WTC11 (cell line): ENCODE results near the gene BCO1. TPM values are rescaled to one million over a fixed set of nuclear protein-coding genes. Genes with fewer than 3 reads are reported as not detected.

Experiments
- ATAC-seq: fragments of 200-7000 bp; cut with Tn5 transposase; 2 replicates; pipeline ENCODE4 v1.10.0; 2021; ENCODE audit warnings: mild to moderate bottlenecking, moderate library complexity
- CTCF ChIA-PET: fragments of 300-600 bp; sonication (Branson Sonifier 250); formaldehyde crosslinking; loops from one replicate; lab custom pipeline; 2021; ENCODE audit warnings: antibody characterized with exemption; lab: Charles Lee
- POLR2A ChIA-PET: fragments of 350-600 bp; sonication (Branson Sonifier 250); formaldehyde crosslinking; loops from one replicate; lab custom pipeline; 2021; ENCODE audit warnings: antibody characterized with exemption; lab: Charles Lee
- DNase-seq: peaks from one replicate; pipeline ENCODE4 v3.0.0; 2021; ENCODE audit warnings: low spot score
- H3K27ac Mint-ChIP-seq: 2 replicates; pipeline ENCODE4 v1.8.0; 2021; ENCODE audit warnings: mixed read lengths
- H3K27me3 Mint-ChIP-seq: 2 replicates; pipeline ENCODE4 v1.8.0; 2021; ENCODE audit warnings: low read depth, mild to moderate bottlenecking, moderate library complexity, mixed read lengths
- H3K36me3 Mint-ChIP-seq: 2 replicates; pipeline ENCODE4 v1.8.0; 2021; ENCODE audit warnings: mixed read lengths
- H3K4me1 Mint-ChIP-seq: 2 replicates; pipeline ENCODE4 v1.8.0; 2022; ENCODE audit warnings: mixed read lengths
- H3K4me3 Mint-ChIP-seq: 2 replicates; pipeline ENCODE4 v1.8.0; 2021; ENCODE audit warnings: mild to moderate bottlenecking, moderate library complexity, mixed read lengths
- H3K9me3 Mint-ChIP-seq: 2 replicates; pipeline ENCODE4 v1.8.0; 2021; ENCODE audit warnings: mixed read lengths
- ELF4 ChIP-seq: sonication (generic); formaldehyde crosslinking; IDR thresholded peaks from 2 replicates; pipeline ENCODE4 v1.8.1; 2022; ENCODE audit warnings: low read depth, mild to moderate bottlenecking, moderate library complexity, missing genetic modification reagents
- ESRRA ChIP-seq: sonication (generic); formaldehyde crosslinking; IDR thresholded peaks from 2 replicates; pipeline ENCODE4 v1.8.1; 2022; ENCODE audit warnings: mild to moderate bottlenecking, missing genetic modification reagents, borderline replicate concordance
- FOXK1 ChIP-seq: sonication (generic); formaldehyde crosslinking; IDR thresholded peaks from 2 replicates; pipeline ENCODE4 v1.8.0; 2022; ENCODE audit warnings: mild to moderate bottlenecking, moderate library complexity, missing genetic modification reagents
- GRHL2 ChIP-seq: fragments of 250-450 bp; sonication (Bioruptor Pico); IDR thresholded peaks from 2 replicates; pipeline ENCODE4 v1.8.0; 2022; ENCODE audit warnings: mild to moderate bottlenecking, moderate library complexity; ENCODE audit not compliant: insufficient replicate concordance, severe bottlenecking
- GTF2I ChIP-seq: fragments of 250-450 bp; sonication (Bioruptor Pico); conservative IDR thresholded peaks from 2 replicates; pipeline ENCODE4 v1.4.0; 2021; ENCODE audit warnings: mild to moderate bottlenecking
- MXD4 ChIP-seq: fragments of 250-450 bp; sonication (Bioruptor Pico); IDR thresholded peaks from 2 replicates; pipeline ENCODE4 v1.8.0; 2021; ENCODE audit warnings: mild to moderate bottlenecking, moderate library complexity, borderline replicate concordance
- NFYB ChIP-seq: sonication (generic); formaldehyde crosslinking; conservative IDR thresholded peaks from 2 replicates; pipeline ENCODE4 v1.8.0; 2022; ENCODE audit warnings: low read depth, missing genetic modification reagents
- NR1H2 ChIP-seq: sonication (generic); formaldehyde crosslinking; IDR thresholded peaks from 2 replicates; pipeline ENCODE4 v1.9.0; 2021; ENCODE audit warnings: mild to moderate bottlenecking, moderate library complexity, missing genetic modification reagents
- NR2C2 ChIP-seq: sonication (generic); formaldehyde crosslinking; IDR thresholded peaks from 2 replicates; pipeline ENCODE4 v1.8.0; 2022; ENCODE audit warnings: mild to moderate bottlenecking, missing genetic modification reagents
- TEAD4 ChIP-seq: sonication (generic); formaldehyde crosslinking; IDR thresholded peaks from 2 replicates; pipeline ENCODE4 v1.8.0; 2022; ENCODE audit warnings: mild to moderate bottlenecking, missing genetic modification reagents
- ZNF423 ChIP-seq: fragments of 250-450 bp; sonication (Bioruptor Pico); IDR thresholded peaks from 2 replicates; pipeline ENCODE4 v2.1.2; 2022; ENCODE audit warnings: mild to moderate bottlenecking, moderate library complexity
- ZNF671 ChIP-seq: fragments of 250-450 bp; sonication (Bioruptor Pico); IDR thresholded peaks from 2 replicates; pipeline ENCODE4 v1.8.0; 2021; ENCODE audit warnings: mild to moderate bottlenecking
- total RNA-seq: library from RNA; stranded (reverse); gene quantifications from 3 replicates; pipeline ENCODE4 v1.2.3, GENCODE V29; 2021
- TF ChIP-seq, protein P1 (sequence below): sonication (generic); formaldehyde crosslinking; IDR thresholded peaks from 2 replicates; pipeline ENCODE4 v1.8.0; 2023; ENCODE audit warnings: missing genetic modification reagents
- TF ChIP-seq, protein P2 (sequence below): sonication (generic); formaldehyde crosslinking; IDR thresholded peaks from 2 replicates; pipeline ENCODE4 v1.8.0; 2022; ENCODE audit warnings: mild to moderate bottlenecking, missing genetic modification reagents
- TF ChIP-seq, protein P3 (sequence below): fragments of 250-450 bp; sonication (Bioruptor Pico); IDR thresholded peaks from 2 replicates; pipeline ENCODE4 v1.9.0; 2021; ENCODE audit warnings: mild to moderate bottlenecking, borderline replicate concordance
- TF ChIP-seq, protein P4 (sequence below): sonication (generic); formaldehyde crosslinking; IDR thresholded peaks from 2 replicates; pipeline ENCODE4 v1.8.1; 2022; ENCODE audit warnings: mild to moderate bottlenecking, moderate library complexity, missing genetic modification reagents
- TF ChIP-seq, protein P5 (sequence below): fragments of 250-450 bp; sonication (Bioruptor Pico); IDR thresholded peaks from 2 replicates; pipeline ENCODE4 v1.9.0; 2021; ENCODE audit warnings: mild to moderate bottlenecking
- TF ChIP-seq, protein P6 (sequence below): sonication (generic); formaldehyde crosslinking; IDR thresholded peaks from 2 replicates; pipeline ENCODE4 v1.8.0; 2023; ENCODE audit warnings: missing genetic modification reagents, mild to moderate bottlenecking, borderline replicate concordance

Gene BCO1
- total RNA-seq, 1 experiment from 2014 or later: 0.15 TPM

DNA sequence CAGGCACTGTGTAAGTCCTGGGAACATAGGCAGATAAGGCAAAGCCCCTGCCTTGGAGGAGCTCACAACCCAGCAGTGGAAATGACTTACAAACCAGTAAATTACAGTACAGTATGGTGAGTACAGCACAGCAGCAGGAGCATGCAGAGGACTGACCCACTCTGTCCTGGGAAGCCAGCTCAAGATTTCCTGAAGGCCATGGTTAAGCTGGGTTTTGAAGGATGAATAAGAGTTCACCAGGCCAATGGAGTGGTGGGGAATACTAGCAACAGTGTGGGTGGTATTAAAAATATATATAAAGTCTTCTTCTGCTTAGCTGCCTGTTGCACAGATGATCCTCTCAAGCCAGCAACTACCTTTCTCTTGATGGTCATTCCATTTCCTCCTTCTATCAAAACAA is 73.3 kb downstream of the BCO1 start:
- TF ChIP-seq ELF4 (CRISPR knock-in tag) (no peak), NR2C2 (CRISPR knock-in tag) (no peak), NFYB (no peak), NR1H2 (CRISPR knock-in tag) (no peak), MXD4 (CRISPR knock-in tag) (no peak), ESRRA (CRISPR knock-in tag) (no peak), GTF2I (CRISPR knock-in tag) (no peak), GRHL2 (CRISPR knock-in tag) (no peak), FOXK1 (no peak)
- TF ChIP-seq, protein P1, sequence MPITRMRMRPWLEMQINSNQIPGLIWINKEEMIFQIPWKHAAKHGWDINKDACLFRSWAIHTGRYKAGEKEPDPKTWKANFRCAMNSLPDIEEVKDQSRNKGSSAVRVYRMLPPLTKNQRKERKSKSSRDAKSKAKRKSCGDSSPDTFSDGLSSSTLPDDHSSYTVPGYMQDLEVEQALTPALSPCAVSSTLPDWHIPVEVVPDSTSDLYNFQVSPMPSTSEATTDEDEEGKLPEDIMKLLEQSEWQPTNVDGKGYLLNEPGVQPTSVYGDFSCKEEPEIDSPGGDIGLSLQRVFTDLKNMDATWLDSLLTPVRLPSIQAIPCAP: no peak
- Mint-ChIP-seq H3K27me3 (peaks cover 4% of the 10 kb centered on the region; the same call in 1 of the 2 replicates), H3K36me3 (peaks cover 3% of the 10 kb centered on the region), H3K4me1 (peaks cover 31% of the 10 kb centered on the region), H3K4me3 (peak overlapping the region; percentile 16; the same call in 1 of the 2 replicates), H3K9me3 (no peaks in the 10 kb centered on the region), H3K27ac (peak overlapping the region; percentile 28; the same call in 1 of the 2 replicates)
- CTCF ChIA-PET: interaction anchor here (0.7 kb wide), 1 partner anchor 107 kb away, joined by 4 read pairs; no protein-coding TSS in a partner anchor
- no peak for DNase-seq
- ATAC-seq: no peak
- POLR2A ChIA-PET: no interaction called here

DNA sequence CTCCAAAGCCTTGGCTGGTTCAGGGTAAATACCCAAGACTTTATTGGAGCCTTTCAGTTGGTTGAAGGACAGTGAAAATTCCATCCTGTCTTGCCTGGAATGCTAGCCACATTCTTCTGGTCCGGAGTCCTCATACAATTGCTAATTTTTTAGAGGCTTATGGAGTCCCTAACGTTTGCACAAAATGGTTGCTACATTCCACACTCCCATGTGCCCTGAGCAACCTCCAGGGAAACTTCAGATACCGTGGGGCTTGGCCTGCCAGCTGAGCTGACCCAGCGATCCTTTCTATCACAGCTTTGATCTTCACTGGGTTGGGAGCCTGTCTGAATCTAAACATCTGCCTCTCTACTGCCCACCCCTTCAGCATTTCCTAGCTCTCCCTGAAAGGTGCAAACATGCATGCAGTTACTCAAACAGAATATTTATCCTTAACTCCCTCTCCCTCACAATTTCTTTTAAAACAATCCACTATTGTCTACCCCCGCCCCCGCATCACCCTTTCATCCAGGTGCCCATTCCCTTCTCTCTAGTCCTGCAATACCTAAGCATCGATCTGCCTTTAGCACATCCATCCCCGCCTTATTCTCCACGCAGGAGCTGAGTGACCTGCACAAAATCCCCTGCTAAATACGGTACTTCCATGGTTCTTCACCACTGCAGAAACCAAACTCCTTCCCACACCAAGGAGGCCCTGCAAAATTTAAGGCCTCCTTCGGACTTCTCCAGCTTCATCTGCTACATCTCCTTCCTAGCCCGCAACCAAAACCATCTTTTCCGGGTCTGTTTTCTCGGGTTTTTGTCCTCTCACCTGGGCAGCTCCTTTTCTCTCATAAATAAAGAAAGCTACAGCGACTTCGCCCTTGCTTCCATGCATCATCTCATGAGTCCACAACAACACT is 75.5 kb downstream of the BCO1 start:
- H3K4me1 Mint-ChIP-seq: peaks cover 36% of the 10 kb centered on the region
- ChIA-PET CTCF (interaction anchor here (0.9 to 2.0 kb wide), 4 partner anchors 53 to 528 kb away, joined by 3 to 10 read pairs (median 6); no protein-coding TSS in a partner anchor), POLR2A (interaction anchor here (0.6 to 2.1 kb wide), 9 partner anchors 13 to 856 kb away, joined by 3 to 7 read pairs (median 3); partner anchors contain the start of genes CENPN and MPHOSPH6)
- ATAC-seq: peak; percentile 62
- TF ChIP-seq, protein P2, sequence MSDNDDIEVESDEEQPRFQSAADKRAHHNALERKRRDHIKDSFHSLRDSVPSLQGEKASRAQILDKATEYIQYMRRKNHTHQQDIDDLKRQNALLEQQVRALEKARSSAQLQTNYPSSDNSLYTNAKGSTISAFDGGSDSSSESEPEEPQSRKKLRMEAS: peak; percentile 40; the same call in 1 of the 2 replicates
- TF ChIP-seq ZNF671 (CRISPR knock-in tag) (0 out of 2 replicates have a peak, but pooled peaks have one; percentile 56), ZNF423 (CRISPR knock-in tag) (no peak), TEAD4 (CRISPR knock-in tag) (peak; percentile 77; the same call in 1 of the 2 replicates)
- TF ChIP-seq, protein P3, sequence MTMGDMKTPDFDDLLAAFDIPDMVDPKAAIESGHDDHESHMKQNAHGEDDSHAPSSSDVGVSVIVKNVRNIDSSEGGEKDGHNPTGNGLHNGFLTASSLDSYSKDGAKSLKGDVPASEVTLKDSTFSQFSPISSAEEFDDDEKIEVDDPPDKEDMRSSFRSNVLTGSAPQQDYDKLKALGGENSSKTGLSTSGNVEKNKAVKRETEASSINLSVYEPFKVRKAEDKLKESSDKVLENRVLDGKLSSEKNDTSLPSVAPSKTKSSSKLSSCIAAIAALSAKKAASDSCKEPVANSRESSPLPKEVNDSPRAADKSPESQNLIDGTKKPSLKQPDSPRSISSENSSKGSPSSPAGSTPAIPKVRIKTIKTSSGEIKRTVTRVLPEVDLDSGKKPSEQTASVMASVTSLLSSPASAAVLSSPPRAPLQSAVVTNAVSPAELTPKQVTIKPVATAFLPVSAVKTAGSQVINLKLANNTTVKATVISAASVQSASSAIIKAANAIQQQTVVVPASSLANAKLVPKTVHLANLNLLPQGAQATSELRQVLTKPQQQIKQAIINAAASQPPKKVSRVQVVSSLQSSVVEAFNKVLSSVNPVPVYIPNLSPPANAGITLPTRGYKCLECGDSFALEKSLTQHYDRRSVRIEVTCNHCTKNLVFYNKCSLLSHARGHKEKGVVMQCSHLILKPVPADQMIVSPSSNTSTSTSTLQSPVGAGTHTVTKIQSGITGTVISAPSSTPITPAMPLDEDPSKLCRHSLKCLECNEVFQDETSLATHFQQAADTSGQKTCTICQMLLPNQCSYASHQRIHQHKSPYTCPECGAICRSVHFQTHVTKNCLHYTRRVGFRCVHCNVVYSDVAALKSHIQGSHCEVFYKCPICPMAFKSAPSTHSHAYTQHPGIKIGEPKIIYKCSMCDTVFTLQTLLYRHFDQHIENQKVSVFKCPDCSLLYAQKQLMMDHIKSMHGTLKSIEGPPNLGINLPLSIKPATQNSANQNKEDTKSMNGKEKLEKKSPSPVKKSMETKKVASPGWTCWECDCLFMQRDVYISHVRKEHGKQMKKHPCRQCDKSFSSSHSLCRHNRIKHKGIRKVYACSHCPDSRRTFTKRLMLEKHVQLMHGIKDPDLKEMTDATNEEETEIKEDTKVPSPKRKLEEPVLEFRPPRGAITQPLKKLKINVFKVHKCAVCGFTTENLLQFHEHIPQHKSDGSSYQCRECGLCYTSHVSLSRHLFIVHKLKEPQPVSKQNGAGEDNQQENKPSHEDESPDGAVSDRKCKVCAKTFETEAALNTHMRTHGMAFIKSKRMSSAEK: no peak
- TF ChIP-seq, protein P4, sequence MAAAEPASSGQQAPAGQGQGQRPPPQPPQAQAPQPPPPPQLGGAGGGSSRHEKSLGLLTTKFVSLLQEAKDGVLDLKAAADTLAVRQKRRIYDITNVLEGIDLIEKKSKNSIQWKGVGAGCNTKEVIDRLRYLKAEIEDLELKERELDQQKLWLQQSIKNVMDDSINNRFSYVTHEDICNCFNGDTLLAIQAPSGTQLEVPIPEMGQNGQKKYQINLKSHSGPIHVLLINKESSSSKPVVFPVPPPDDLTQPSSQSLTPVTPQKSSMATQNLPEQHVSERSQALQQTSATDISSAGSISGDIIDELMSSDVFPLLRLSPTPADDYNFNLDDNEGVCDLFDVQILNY (CRISPR knock-in tag): no peak
- TF ChIP-seq, protein P5, sequence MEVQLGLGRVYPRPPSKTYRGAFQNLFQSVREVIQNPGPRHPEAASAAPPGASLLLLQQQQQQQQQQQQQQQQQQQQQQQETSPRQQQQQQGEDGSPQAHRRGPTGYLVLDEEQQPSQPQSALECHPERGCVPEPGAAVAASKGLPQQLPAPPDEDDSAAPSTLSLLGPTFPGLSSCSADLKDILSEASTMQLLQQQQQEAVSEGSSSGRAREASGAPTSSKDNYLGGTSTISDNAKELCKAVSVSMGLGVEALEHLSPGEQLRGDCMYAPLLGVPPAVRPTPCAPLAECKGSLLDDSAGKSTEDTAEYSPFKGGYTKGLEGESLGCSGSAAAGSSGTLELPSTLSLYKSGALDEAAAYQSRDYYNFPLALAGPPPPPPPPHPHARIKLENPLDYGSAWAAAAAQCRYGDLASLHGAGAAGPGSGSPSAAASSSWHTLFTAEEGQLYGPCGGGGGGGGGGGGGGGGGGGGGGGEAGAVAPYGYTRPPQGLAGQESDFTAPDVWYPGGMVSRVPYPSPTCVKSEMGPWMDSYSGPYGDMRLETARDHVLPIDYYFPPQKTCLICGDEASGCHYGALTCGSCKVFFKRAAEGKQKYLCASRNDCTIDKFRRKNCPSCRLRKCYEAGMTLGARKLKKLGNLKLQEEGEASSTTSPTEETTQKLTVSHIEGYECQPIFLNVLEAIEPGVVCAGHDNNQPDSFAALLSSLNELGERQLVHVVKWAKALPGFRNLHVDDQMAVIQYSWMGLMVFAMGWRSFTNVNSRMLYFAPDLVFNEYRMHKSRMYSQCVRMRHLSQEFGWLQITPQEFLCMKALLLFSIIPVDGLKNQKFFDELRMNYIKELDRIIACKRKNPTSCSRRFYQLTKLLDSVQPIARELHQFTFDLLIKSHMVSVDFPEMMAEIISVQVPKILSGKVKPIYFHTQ (CRISPR knock-in tag): 0 out of 2 replicates have a peak, but pooled peaks have one; percentile 13
- TF ChIP-seq, protein P6, sequence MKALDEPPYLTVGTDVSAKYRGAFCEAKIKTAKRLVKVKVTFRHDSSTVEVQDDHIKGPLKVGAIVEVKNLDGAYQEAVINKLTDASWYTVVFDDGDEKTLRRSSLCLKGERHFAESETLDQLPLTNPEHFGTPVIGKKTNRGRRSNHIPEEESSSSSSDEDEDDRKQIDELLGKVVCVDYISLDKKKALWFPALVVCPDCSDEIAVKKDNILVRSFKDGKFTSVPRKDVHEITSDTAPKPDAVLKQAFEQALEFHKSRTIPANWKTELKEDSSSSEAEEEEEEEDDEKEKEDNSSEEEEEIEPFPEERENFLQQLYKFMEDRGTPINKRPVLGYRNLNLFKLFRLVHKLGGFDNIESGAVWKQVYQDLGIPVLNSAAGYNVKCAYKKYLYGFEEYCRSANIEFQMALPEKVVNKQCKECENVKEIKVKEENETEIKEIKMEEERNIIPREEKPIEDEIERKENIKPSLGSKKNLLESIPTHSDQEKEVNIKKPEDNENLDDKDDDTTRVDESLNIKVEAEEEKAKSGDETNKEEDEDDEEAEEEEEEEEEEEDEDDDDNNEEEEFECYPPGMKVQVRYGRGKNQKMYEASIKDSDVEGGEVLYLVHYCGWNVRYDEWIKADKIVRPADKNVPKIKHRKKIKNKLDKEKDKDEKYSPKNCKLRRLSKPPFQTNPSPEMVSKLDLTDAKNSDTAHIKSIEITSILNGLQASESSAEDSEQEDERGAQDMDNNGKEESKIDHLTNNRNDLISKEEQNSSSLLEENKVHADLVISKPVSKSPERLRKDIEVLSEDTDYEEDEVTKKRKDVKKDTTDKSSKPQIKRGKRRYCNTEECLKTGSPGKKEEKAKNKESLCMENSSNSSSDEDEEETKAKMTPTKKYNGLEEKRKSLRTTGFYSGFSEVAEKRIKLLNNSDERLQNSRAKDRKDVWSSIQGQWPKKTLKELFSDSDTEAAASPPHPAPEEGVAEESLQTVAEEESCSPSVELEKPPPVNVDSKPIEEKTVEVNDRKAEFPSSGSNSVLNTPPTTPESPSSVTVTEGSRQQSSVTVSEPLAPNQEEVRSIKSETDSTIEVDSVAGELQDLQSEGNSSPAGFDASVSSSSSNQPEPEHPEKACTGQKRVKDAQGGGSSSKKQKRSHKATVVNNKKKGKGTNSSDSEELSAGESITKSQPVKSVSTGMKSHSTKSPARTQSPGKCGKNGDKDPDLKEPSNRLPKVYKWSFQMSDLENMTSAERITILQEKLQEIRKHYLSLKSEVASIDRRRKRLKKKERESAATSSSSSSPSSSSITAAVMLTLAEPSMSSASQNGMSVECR (CRISPR knock-in tag): no peak
- peaks cover 3% of the 10 kb centered on the region for H3K36me3 Mint-ChIP-seq
- peaks cover 4% of the 10 kb centered on the region; the same call in 1 of the 2 replicates for H3K27me3 Mint-ChIP-seq
- H3K9me3 Mint-ChIP-seq: no peaks in the 10 kb centered on the region
- H3K4me3 Mint-ChIP-seq: peak overlapping the region; percentile 98
- peak; percentile 47 for DNase-seq
- H3K27ac Mint-ChIP-seq: peak overlapping the region; percentile 96
